Calu3 (cell line): ENCODE data around the gene VRK1. TPM values are rescaled to one million over a fixed set of nuclear protein-coding genes. Genes with fewer than 3 reads are reported as not detected.

Experiments
- BruUV-seq: library from RNA; stranded (reverse); fragments of 400-500 nt; replicated peaks from 2 replicates; lab custom pipeline; 2021; lab: Mats Ljungman, UMichigan
- CTCF ChIA-PET: fragments of 300-600 bp; sonication (Branson Sonifier 250); formaldehyde crosslinking; loops from one replicate; lab custom pipeline; 2022; ENCODE audit warnings: antibody characterized with exemption; lab: Charles Lee
- DNase-seq: peaks from one replicate; pipeline ENCODE4 v3.0.0; 2022
- H3K27ac Mint-ChIP-seq: one replicate; pipeline ENCODE4 v1.8.0; 2022; ENCODE audit warnings: mixed read lengths; ENCODE audit not compliant: unreplicated experiment
- H3K27me3 Mint-ChIP-seq: one replicate; pipeline ENCODE4 v1.8.0; 2022; ENCODE audit warnings: mixed read lengths; ENCODE audit not compliant: unreplicated experiment
- H3K36me3 Mint-ChIP-seq: one replicate; pipeline ENCODE4 v1.8.0; 2022; ENCODE audit warnings: mild to moderate bottlenecking, moderate library complexity, mixed read lengths; ENCODE audit not compliant: insufficient read depth, unreplicated experiment
- H3K4me1 Mint-ChIP-seq: one replicate; pipeline ENCODE4 v1.8.0; 2022; ENCODE audit warnings: mild to moderate bottlenecking, low read depth, mixed read lengths; ENCODE audit not compliant: unreplicated experiment
- H3K4me3 Mint-ChIP-seq: one replicate; pipeline ENCODE4 v1.8.0; 2022; ENCODE audit warnings: mild to moderate bottlenecking, low read depth, moderate library complexity, mixed read lengths; ENCODE audit not compliant: unreplicated experiment
- H3K9me3 Mint-ChIP-seq: one replicate; pipeline ENCODE4 v1.8.0; 2022; ENCODE audit warnings: low read depth, mixed read lengths; ENCODE audit not compliant: unreplicated experiment
- CTCF ChIP-seq: fragments of 200-600 bp; IDR thresholded peaks from one replicate; pipeline ENCODE4 v1.8.0; 2022; ENCODE audit warnings: antibody characterized with exemption; ENCODE audit not compliant: unreplicated experiment
- intact Hi-C: fragments of 100-400 bp; cut with micrococcal nuclease; formaldehyde crosslinking; loops from one replicate; pipeline ENCODE4 v1.10.0; 2022; ENCODE audit not compliant: unreplicated experiment
- total RNA-seq: library from RNA; stranded (reverse); gene quantifications from 2 replicates; pipeline ENCODE4 v1.2.3, GENCODE V29; 2022

VRK1 gene
- total RNA-seq, 1 experiment from 2014 or later, result 51.3 TPM

- no peak for DNase-seq
- TF ChIP-seq CTCF, result no peak
- Mint-ChIP-seq H3K4me3 (no peak overlapping the region), H3K4me1 (peaks cover 10% of the 10 kb centered on the region), H3K27me3 (no peaks in the 10 kb centered on the region), H3K9me3 (no peaks in the 10 kb centered on the region), H3K36me3 (no peaks in the 10 kb centered on the region), H3K27ac (no peak overlapping the region)
- no TSS peak for BruUV-seq
- CTCF ChIA-PET, result interaction anchor here (0.7 kb wide), 1 partner anchor 14 kb away, joined by 3 read pairs; no protein-coding TSS in a partner anchor
- intact Hi-C loops, result no loop called here
Measured at GRCh38 chr14:96917442-96917963, 120.3 kb downstream of the VRK1 start.

GRCh38 chr14:96920023-96920422, 122.8 kb downstream of the VRK1 start:
- intact Hi-C loops, result no loop called here
- TF ChIP-seq CTCF, result no peak
- Mint-ChIP-seq H3K27ac (no peak overlapping the region), H3K4me1 (peaks cover 10% of the 10 kb centered on the region), H3K27me3 (no peaks in the 10 kb centered on the region), H3K4me3 (no peak overlapping the region), H3K9me3 (no peaks in the 10 kb centered on the region), H3K36me3 (no peaks in the 10 kb centered on the region)
- CTCF ChIA-PET, result no interaction called here
- no peak for DNase-seq
- BruUV-seq, result no TSS peak

GRCh38 chr14:96920820-96921219, 123.6 kb downstream of the VRK1 start:
- BruUV-seq, result no TSS peak
- Mint-ChIP-seq H3K27me3 (no peaks in the 10 kb centered on the region), H3K4me3 (no peak overlapping the region), H3K4me1 (peaks cover 10% of the 10 kb centered on the region), H3K9me3 (no peaks in the 10 kb centered on the region), H3K36me3 (no peaks in the 10 kb centered on the region), H3K27ac (peak overlapping the region; percentile 59)
- DNase-seq, result no peak
- CTCF ChIA-PET, result no interaction called here
- no peak for TF ChIP-seq CTCF
- intact Hi-C loops, result no loop called here

GRCh38 chr14:96922986-96923385, 125.8 kb downstream of the VRK1 start:
- Mint-ChIP-seq H3K9me3 (no peaks in the 10 kb centered on the region), H3K27ac (no peak overlapping the region), H3K4me1 (peaks cover 10% of the 10 kb centered on the region), H3K36me3 (no peaks in the 10 kb centered on the region), H3K4me3 (no peak overlapping the region), H3K27me3 (no peaks in the 10 kb centered on the region)
- no TSS peak for BruUV-seq
- CTCF ChIA-PET, result no interaction called here
- no peak for TF ChIP-seq CTCF
- DNase-seq, result no peak
- intact Hi-C loops, result no loop called here
